RCC 7860 (cell line): ENCODE measurements around the gene ARID5A.

Experiments used
- DNase-seq: peaks from one replicate; pipeline ENCODE4 v3.0.0-alpha.2; 2015; ENCODE audit warnings: low spot score
- FAIRE-seq: peaks from 2 replicates; lab custom pipeline; 2012; peaks lifted over from hg19 to GRCh38; lab: Jason Lieb, UNC

ARID5A gene

GRCh38 chr2:96537734-96538486 lies 1.4 kb downstream of the ARID5A start:
- FAIRE-seq (no peak), DNase-seq (no peak)

- FAIRE-seq, result no peak
- DNase-seq, result no peak
Observed at GRCh38 chr2:96538487-96539214, 2.1 kb downstream of the ARID5A start.

- DNase-seq (no peak), FAIRE-seq (no peak)
Observed at GRCh38 chr2:96539215-96539920, 2.8 kb downstream of the ARID5A start.

GRCh38 chr2:96540136-96540535 lies 3.6 kb downstream of the ARID5A start:
- FAIRE-seq (no peak), DNase-seq (no peak)

GRCh38 chr2:96541398-96542152 lies 5.0 kb downstream of the ARID5A start:
- no peak for FAIRE-seq
- no peak for DNase-seq

- DNase-seq, result no peak
- no peak for FAIRE-seq
Observed at GRCh38 chr2:96542357-96542977, 5.9 kb downstream of the ARID5A start.

- FAIRE-seq, result no peak
- no peak for DNase-seq
Observed at GRCh38 chr2:96546321-96546720, 9.8 kb downstream of the ARID5A start.

- FAIRE-seq, result no peak
Observed at GRCh38 chr2:96546797-96547196, 10.2 kb downstream of the ARID5A start.

GRCh38 chr2:96547203-96547641 lies 10.7 kb downstream of the ARID5A start:
- no peak for DNase-seq
- FAIRE-seq, result no peak

More at GRCh38 chr2:96546797-96547196, 10.2 kb downstream of the ARID5A start:
- no peak for DNase-seq

- DNase-seq (no peak), FAIRE-seq (no peak)
Observed at GRCh38 chr2:96547731-96548171, 11.2 kb downstream of the ARID5A start.

- FAIRE-seq, result no peak
- no peak for DNase-seq
Observed at GRCh38 chr2:96548558-96549465, 12.3 kb downstream of the ARID5A start.

GRCh38 chr2:96549466-96549785 lies 12.9 kb downstream of the ARID5A start:
- FAIRE-seq (no peak), DNase-seq (no peak)

GRCh38 chr2:96549967-96550786 lies 13.6 kb downstream of the ARID5A start:
- DNase-seq (no peak), FAIRE-seq (no peak)

- no peak for FAIRE-seq
- DNase-seq, result no peak
Observed at GRCh38 chr2:96550787-96551604, 14.4 kb downstream of the ARID5A start.

- DNase-seq (no peak), FAIRE-seq (no peak)
Observed at GRCh38 chr2:96551605-96552314, 15.2 kb downstream of the ARID5A start.

GRCh38 chr2:96552315-96553175 lies 16.0 kb downstream of the ARID5A start:
- FAIRE-seq (no peak), DNase-seq (no peak)
